GM23248 (cell line): ENCODE data around the gene CDHR1. TPM values are rescaled to one million over a fixed set of nuclear protein-coding genes. Genes with fewer than 3 reads are reported as not detected.

ENCODE experiments used
- DNase-seq: peaks from one replicate; pipeline ENCODE4 v3.0.0-alpha.2; 2015
- H2AFZ ChIP-seq: fragments of 200-600 bp; sonication (generic); 2 replicates; pipeline ENCODE4 v1.6.1; 2016; ENCODE audit warnings: antibody characterized with exemption
- H3F3A ChIP-seq: fragments of 200-600 bp; sonication (generic); 2 replicates; pipeline ENCODE4 v1.6.1; 2016; ENCODE audit warnings: mild to moderate bottlenecking, antibody characterized with exemption, mixed run types; ENCODE audit not compliant: insufficient read depth
- H3K27ac ChIP-seq: fragments of 200-600 bp; sonication (generic); 2 replicates; pipeline ENCODE4 v1.5.1; 2016; ENCODE audit warnings: mild to moderate bottlenecking
- H3K27me3 ChIP-seq: fragments of 200-600 bp; sonication (generic); replicated peaks from 2 replicates; pipeline ENCODE4 v1.6.1; 2016; ENCODE audit warnings: mild to moderate bottlenecking; ENCODE audit not compliant: insufficient read depth
- H3K36me3 ChIP-seq: fragments of 200-600 bp; sonication (generic); 2 replicates; pipeline ENCODE4 v1.6.1; 2016; ENCODE audit warnings: low read depth, mild to moderate bottlenecking
- H3K4me1 ChIP-seq: fragments of 200-600 bp; sonication (generic); 2 replicates; pipeline ENCODE4 v1.6.1; 2016; ENCODE audit warnings: mild to moderate bottlenecking; ENCODE audit not compliant: insufficient read depth
- H3K4me2 ChIP-seq: fragments of 200-600 bp; sonication (generic); one replicate; pipeline ENCODE4 v1.6.1; 2016; ENCODE audit warnings: mild to moderate bottlenecking; ENCODE audit not compliant: unreplicated experiment
- H3K4me3 ChIP-seq: fragments of 200-600 bp; sonication (generic); 2 replicates; pipeline ENCODE4 v1.5.1; 2016; ENCODE audit warnings: mild to moderate bottlenecking
- H3K79me2 ChIP-seq: fragments of 200-600 bp; sonication (generic); 2 replicates; pipeline ENCODE4 v1.6.1; 2016; ENCODE audit warnings: mild to moderate bottlenecking; ENCODE audit not compliant: insufficient read depth
- H3K9ac ChIP-seq: fragments of 200-600 bp; sonication (generic); 2 replicates; pipeline ENCODE4 v1.6.1; 2016; ENCODE audit warnings: mild to moderate bottlenecking
- H3K9me2 ChIP-seq: fragments of 200-600 bp; sonication (generic); 2 replicates; pipeline ENCODE4 v1.6.1; 2016; ENCODE audit warnings: mixed run types, mild to moderate bottlenecking, moderate library complexity; ENCODE audit not compliant: insufficient read depth
- H3K9me3 ChIP-seq: fragments of 200-600 bp; sonication (generic); one replicate; pipeline ENCODE4 v1.6.1; 2017; ENCODE audit warnings: low read depth
- H4K20me1 ChIP-seq: fragments of 200-600 bp; sonication (generic); 2 replicates; pipeline ENCODE4 v1.6.0; 2016; ENCODE audit not compliant: insufficient read depth
- EZH2 ChIP-seq: fragments of 200-600 bp; sonication (generic); IDR thresholded peaks from 2 replicates; pipeline ENCODE4 v1.6.1; 2018; ENCODE audit warnings: antibody characterized with exemption, mild to moderate bottlenecking; ENCODE audit not compliant: insufficient read depth, poor library complexity, severe bottlenecking
- EZH2phosphoT487 ChIP-seq: fragments of 200-600 bp; sonication (generic); IDR thresholded peaks from 2 replicates; pipeline ENCODE4 v1.6.1; 2018; ENCODE audit warnings: antibody characterized with exemption, moderate library complexity, mild to moderate bottlenecking, low read depth; ENCODE audit not compliant: insufficient read depth
- WGBS, 2 experiments: methylation state at CpG; one replicate each; pipeline ENCODE4 v1.1.6; 2015 to 2017; ENCODE audit warnings: low lambda C conversion rate in 2 of 2, low coverage in 1 of 2; ENCODE audit errors: missing lambda C conversion rate in 2 of 2; 5-methylcytosine and 5-hydroxymethylcytosine counted together
- in situ Hi-C: fragments of 300-500 bp; cut with MboI; formaldehyde crosslinking; loops from 2 replicates; pipeline ENCODE4 v1.15.0; 2020
- polyA plus RNA-seq: library from polyadenylated mRNA; unstranded; fragments of >200 nt; fragmentation: Nextera tagmentation; extraction: Ambion mirVana; gene quantifications from 2 replicates; pipeline ENCODE4 v1.2.1, GENCODE V29; 2016
- total RNA-seq: library from RNA; depleted of rRNA; stranded (reverse); fragments of >200 nt; shearing (Covaris generic); gene quantifications from 2 replicates; pipeline ENCODE4 v1.2.3, GENCODE V29; 2014

Gene CDHR1
- total and polyA plus RNA-seq, 2 experiments from 2014 or later: not detected

- Histone ChIP-seq H3K79me2 (0 out of 2 replicates have a peak, but pooled peaks cover 8% of the 10 kb centered on the region), H3K4me3 (no peak overlapping the region), H3K36me3 (peaks cover 43% of the 10 kb centered on the region), H3K4me1 (no peaks in the 10 kb centered on the region), H3K27ac (no peak overlapping the region), H3K4me2 (no peak overlapping the region), H4K20me1 (no peaks in the 10 kb centered on the region), H3K9me2 (no peaks in the 10 kb centered on the region), H3F3A (peaks cover 30% of the 10 kb centered on the region), H3K9me3 (no peaks in the 10 kb centered on the region), H2AFZ (no peak overlapping the region), H3K27me3 (no peaks in the 10 kb centered on the region), H3K9ac (no peak overlapping the region)
- in situ Hi-C loops: no loop called here
- no peak for DNase-seq
- no peak for TF ChIP-seq EZH2phosphoT487
- TF ChIP-seq EZH2: no peak
- 98 to 99% methylated on average over 4 of the region's 4 CpGs for WGBS, 2 experiments
Observed at GRCh38 chr10:84155521-84155920, 38.8 kb upstream of the CDHR1 start.

- TF ChIP-seq EZH2phosphoT487 (no peak), EZH2 (no peak)
- H3K9me2 ChIP-seq: no peaks in the 10 kb centered on the region
- WGBS, 2 experiments: 95 to 98% methylated on average over 2 of the region's 2 CpGs
- H3K36me3 ChIP-seq: peaks cover 38% of the 10 kb centered on the region
- H3K9me3 ChIP-seq: no peaks in the 10 kb centered on the region
- in situ Hi-C loops: no loop called here
- H3F3A ChIP-seq: peaks cover 30% of the 10 kb centered on the region
- H3K4me1 ChIP-seq: no peaks in the 10 kb centered on the region
- no peak overlapping the region for H2AFZ ChIP-seq
- no peak overlapping the region for H3K4me3 ChIP-seq
- no peak overlapping the region for H3K9ac ChIP-seq
- no peak overlapping the region for H3K27ac ChIP-seq
- no peaks in the 10 kb centered on the region for H4K20me1 ChIP-seq
- DNase-seq: no peak
- H3K79me2 ChIP-seq: 0 out of 2 replicates have a peak, but pooled peaks cover 4% of the 10 kb centered on the region
- H3K27me3 ChIP-seq: no peaks in the 10 kb centered on the region
- no peak overlapping the region for H3K4me2 ChIP-seq
Observed at GRCh38 chr10:84156009-84156408, 38.3 kb upstream of the CDHR1 start.

DNA sequence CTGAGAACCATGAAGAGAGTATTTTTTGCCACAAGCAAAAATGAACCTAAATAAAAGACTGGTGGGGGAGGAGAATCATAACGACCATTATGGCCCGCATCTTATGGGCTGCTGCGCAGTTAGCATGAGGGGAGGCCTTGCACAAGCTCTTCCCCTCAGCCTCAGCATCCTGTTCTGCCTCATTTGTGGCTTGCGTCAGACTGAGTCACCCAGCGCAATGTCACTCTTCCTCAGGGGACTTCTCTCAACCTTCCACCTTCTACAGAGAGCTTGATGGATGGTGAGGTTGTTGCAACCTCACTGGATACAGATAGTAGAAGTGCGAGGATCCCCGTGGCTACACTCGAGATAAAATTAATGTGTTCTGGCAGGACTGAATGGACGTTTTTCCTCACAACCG is 37.6 kb upstream of the CDHR1 start:
- H2AFZ ChIP-seq: no peak overlapping the region
- WGBS, 2 experiments: 86 to 89% methylated on average over 10 of the region's 10 CpGs
- H3K27me3 ChIP-seq: no peaks in the 10 kb centered on the region
- in situ Hi-C loops: no loop called here
- no peak overlapping the region for H3K27ac ChIP-seq
- TF ChIP-seq EZH2 (no peak), EZH2phosphoT487 (no peak)
- H3K36me3 ChIP-seq: peaks cover 31% of the 10 kb centered on the region
- peak; percentile 7 for DNase-seq
- no peaks in the 10 kb centered on the region for H4K20me1 ChIP-seq
- no peak overlapping the region for H3K9ac ChIP-seq
- no peak overlapping the region for H3K4me3 ChIP-seq
- no peaks in the 10 kb centered on the region for H3K9me2 ChIP-seq
- no peak overlapping the region for H3K4me2 ChIP-seq
- H3K9me3 ChIP-seq: no peaks in the 10 kb centered on the region
- H3K4me1 ChIP-seq: no peaks in the 10 kb centered on the region
- H3K79me2 ChIP-seq: no peaks in the 10 kb centered on the region
- peaks cover 30% of the 10 kb centered on the region for H3F3A ChIP-seq

- Histone ChIP-seq H4K20me1 (no peaks in the 10 kb centered on the region), H3K9me3 (no peaks in the 10 kb centered on the region), H3K4me3 (no peak overlapping the region), H3F3A (peaks cover 30% of the 10 kb centered on the region), H3K9ac (no peak overlapping the region), H3K27me3 (no peaks in the 10 kb centered on the region), H3K4me1 (no peaks in the 10 kb centered on the region), H3K4me2 (no peak overlapping the region), H3K27ac (no peak overlapping the region), H3K79me2 (no peaks in the 10 kb centered on the region), H3K36me3 (peaks cover 18% of the 10 kb centered on the region), H2AFZ (no peak overlapping the region), H3K9me2 (no peaks in the 10 kb centered on the region)
- TF ChIP-seq EZH2phosphoT487 (no peak), EZH2 (no peak)
- no peak for DNase-seq
- 73 to 77% methylated on average over 2 of the region's 2 CpGs for WGBS, 2 experiments
- in situ Hi-C loops: no loop called here
Observed at GRCh38 chr10:84158061-84158460, 36.3 kb upstream of the CDHR1 start.

DNA sequence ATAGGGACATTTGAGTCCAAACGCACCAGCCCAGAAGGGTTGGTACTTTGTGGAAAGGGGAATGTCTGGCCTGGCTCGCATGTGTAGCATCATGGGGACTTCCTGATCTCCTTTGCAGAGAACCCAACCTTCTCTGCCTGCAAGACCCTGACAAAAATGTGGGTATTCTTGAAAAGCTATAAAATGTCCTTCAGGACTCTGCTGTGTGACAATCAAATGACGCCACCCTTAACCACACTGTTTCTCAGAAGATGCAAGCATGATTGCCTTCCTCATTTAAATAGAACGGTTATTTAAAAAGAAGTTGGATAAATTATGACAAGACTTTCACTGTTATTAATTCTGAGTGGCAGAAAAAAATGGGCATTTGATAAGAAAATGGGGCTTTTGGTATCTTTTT is 35.8 kb upstream of the CDHR1 start:
- H3F3A ChIP-seq: peaks cover 29% of the 10 kb centered on the region
- no peak for DNase-seq
- H3K4me2 ChIP-seq: no peak overlapping the region
- no peaks in the 10 kb centered on the region for H3K9me3 ChIP-seq
- in situ Hi-C loops: no loop called here
- no peak overlapping the region for H3K9ac ChIP-seq
- no peaks in the 10 kb centered on the region for H3K4me1 ChIP-seq
- no peak overlapping the region for H3K4me3 ChIP-seq
- H3K27me3 ChIP-seq: no peaks in the 10 kb centered on the region
- H3K27ac ChIP-seq: no peak overlapping the region
- 91 to 97% methylated on average over 4 of the region's 4 CpGs for WGBS, 2 experiments
- H3K36me3 ChIP-seq: peaks cover 13% of the 10 kb centered on the region
- no peaks in the 10 kb centered on the region for H3K9me2 ChIP-seq
- no peaks in the 10 kb centered on the region for H4K20me1 ChIP-seq
- no peaks in the 10 kb centered on the region for H3K79me2 ChIP-seq
- no peak overlapping the region for H2AFZ ChIP-seq
- TF ChIP-seq EZH2 (no peak), EZH2phosphoT487 (no peak)
